Choroid plexus epithelial cell (primary cell): Measurements from ENCODE around the gene CLBA1.

Experiments
- DNase-seq: peaks from one replicate; pipeline ENCODE4 v3.0.0-alpha.2; 2010; ENCODE audit warnings: low read depth
- H3K4me3 ChIP-seq: 2 replicates; pipeline ENCODE4 v1.5.1; 2011; ENCODE audit warnings: low read depth, mild to moderate bottlenecking, control low read depth, low read length, moderate library complexity
- TF ChIP-seq, protein P1 (sequence below): conservative IDR thresholded peaks from 2 replicates; pipeline ENCODE4 v1.5.1; 2011; ENCODE audit warnings: low read depth, mild to moderate bottlenecking, control low read depth, inconsistent platforms, low read length, moderate library complexity

Gene CLBA1

DNA sequence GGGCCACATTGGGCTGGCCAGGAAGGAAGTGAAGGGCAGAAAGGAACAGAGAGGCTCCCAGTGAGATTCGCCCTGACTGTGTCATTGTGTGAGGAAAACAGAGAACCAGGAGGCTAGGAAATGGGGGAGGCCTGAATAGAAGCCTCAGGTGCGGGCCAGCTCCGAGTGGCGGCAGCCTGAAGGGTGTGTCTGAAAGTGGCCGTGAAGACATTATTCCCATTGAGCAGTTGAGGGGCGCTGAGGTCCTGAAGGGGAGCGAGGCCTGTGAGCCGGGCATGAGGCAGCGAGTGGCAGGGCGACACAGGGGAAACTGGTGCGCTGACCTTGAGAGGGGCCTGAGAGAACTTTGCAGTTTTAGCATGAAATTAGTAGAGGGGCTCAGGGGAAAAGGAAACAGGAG is 6.9 kb downstream of the CLBA1 start:
- TF ChIP-seq, protein P1, sequence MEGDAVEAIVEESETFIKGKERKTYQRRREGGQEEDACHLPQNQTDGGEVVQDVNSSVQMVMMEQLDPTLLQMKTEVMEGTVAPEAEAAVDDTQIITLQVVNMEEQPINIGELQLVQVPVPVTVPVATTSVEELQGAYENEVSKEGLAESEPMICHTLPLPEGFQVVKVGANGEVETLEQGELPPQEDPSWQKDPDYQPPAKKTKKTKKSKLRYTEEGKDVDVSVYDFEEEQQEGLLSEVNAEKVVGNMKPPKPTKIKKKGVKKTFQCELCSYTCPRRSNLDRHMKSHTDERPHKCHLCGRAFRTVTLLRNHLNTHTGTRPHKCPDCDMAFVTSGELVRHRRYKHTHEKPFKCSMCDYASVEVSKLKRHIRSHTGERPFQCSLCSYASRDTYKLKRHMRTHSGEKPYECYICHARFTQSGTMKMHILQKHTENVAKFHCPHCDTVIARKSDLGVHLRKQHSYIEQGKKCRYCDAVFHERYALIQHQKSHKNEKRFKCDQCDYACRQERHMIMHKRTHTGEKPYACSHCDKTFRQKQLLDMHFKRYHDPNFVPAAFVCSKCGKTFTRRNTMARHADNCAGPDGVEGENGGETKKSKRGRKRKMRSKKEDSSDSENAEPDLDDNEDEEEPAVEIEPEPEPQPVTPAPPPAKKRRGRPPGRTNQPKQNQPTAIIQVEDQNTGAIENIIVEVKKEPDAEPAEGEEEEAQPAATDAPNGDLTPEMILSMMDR: no peak
- no peak for DNase-seq
- H3K4me3 ChIP-seq: no peak overlapping the region

DNA sequence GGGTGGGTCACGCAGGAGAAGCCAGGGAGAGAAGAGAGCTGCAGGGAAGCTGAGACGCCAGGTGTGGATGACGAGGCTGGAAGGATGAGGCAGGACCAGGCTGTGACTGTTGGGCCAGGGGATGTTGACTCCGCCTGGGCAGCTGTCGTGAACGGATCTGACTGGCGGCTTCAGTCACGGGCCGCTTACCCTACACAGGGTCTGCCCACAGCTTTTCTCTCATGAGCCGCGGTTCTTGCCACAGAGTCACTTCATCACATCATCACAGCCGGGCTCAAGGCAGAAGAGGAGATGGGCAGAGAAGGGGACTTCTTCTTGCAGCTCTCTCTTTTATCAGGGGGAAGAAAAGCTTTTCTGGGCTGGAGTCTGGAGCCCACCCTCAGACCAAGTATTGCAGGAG is 7.7 kb downstream of the CLBA1 start:
- no peak overlapping the region for H3K4me3 ChIP-seq
- TF ChIP-seq, protein P1: no peak
- DNase-seq: no peak

DNA sequence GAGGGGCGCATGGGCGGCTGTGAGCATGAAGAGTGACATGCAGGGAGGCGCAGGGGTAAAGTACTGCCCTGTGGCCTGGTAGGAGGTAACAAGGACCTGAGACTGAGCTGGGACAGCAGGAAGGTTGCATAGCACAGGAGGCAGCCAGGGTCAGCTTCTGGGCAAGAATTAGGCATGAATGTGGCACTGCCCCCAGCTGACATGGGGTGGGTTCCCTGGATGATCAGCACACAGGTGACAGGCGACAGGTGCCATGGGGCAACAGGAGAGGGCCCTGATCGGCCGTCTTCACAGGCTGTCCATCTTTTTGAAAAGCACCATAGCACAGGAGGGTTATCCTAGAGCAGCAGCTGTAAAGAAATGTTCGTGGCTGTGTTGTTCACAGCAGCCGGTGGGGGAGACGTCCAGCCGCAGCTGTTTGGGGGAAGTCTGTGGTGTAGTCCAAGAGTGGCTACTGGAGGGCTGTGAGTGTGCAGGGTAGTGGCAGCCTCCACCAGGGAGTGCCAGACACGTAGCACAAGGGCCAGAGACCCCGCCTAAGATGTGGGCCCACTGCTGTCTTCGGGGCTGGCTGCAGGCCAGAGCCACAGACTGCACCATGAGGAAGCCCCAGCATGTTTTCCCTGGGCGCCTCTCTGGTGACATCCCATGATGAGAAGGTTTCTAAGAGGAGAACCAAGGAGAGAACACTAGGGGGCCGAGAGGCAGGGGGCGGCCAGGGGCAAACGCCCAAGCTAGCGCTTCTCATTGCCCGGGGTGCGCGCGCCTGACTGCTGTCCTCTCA is 8.4 kb downstream of the CLBA1 start:
- H3K4me3 ChIP-seq: no peak overlapping the region
- no peak for DNase-seq
- TF ChIP-seq, protein P1: no peak

DNA sequence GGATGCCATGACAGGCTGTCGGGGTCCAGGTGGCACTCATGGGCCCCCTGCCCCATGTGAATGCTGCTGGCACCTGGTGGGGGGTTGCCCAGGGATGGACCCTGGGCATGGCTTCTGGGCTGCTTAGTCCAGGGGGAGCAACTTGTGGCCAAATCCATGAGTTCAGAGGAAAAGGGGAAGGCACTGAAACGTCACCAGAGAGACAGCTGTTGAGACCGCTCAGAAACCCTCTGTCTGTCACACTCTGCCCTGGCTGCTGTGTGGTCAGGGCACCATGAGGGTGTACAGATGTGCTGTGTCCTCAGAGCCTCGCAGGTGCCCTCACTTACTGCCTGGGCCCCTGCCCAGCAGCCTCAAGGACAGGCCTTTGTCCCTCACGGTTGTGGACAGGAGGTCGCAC is 9.4 kb downstream of the CLBA1 start:
- TF ChIP-seq, protein P1: no peak
- no peak for DNase-seq
- no peak overlapping the region for H3K4me3 ChIP-seq

DNA sequence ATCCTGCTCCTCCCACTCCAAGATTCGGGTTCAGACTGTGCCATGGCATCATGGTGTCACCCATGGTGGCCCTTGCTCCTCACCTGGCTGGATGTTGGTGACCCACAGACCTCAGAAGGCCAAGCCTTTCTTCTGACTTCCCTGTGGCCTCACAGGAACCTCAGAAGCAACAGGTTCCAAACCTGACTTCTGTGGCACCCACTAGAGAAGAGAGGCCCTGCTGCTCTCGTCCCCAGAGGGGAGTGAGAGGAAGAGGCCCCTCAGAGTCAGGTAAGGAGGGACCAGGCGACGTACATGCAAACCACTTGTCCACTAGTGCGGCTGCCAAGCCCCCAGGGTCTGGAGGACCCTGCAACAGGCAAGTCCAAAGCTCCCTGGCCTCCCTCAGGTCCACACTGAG is 10.4 kb downstream of the CLBA1 start:
- TF ChIP-seq, protein P1: no peak
- H3K4me3 ChIP-seq: no peak overlapping the region
- no peak for DNase-seq

DNA sequence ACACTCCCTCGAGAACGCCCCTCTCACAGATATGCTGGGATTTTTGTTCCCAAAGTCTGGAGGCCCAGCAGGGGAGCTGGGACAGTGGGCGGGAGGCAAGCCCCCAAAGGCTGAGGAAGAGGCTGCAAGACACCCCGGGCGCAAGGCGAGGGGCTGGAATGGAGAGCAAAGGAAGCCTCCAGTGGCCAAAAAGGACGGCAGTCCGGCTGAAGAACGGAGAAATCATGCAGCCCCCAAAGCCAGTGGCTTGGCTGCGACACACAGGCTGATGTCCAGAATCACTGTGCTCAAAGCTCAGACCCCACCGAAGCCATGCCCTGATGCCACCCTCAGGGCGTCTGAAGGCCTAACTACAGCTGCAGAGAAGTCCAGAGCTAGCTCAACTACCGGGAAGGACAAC is 10.9 kb downstream of the CLBA1 start:
- TF ChIP-seq, protein P1: no peak
- DNase-seq: no peak
- H3K4me3 ChIP-seq: no peak overlapping the region

DNA sequence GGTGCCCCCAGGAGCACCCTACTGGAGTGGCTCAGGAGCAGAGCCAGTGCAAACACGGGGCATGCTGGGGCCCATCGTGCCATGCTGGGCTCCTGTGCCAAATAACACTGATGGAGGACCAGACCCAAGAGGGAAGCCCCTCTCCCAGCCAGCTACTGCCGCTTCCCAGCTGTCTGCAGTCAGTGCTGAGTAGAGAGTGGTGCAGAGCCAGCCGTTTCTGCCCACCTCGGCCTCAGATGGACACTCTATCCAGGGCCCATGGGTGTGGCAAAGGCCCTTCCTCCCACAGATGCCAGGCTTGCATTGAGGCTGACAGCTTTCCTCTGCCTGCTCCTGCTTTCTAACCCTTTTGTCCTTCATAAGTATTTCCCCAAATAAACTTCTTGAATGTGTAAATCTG is 13.2 kb downstream of the CLBA1 start:
- TF ChIP-seq, protein P1: no peak
- DNase-seq: no peak
- no peak overlapping the region for H3K4me3 ChIP-seq
